B cell (primary cell): ENCODE measurements around the gene MAPKAP1. TPM values are rescaled to one million over a fixed set of nuclear protein-coding genes. Genes with fewer than 3 reads are reported as not detected.

Source experiments
- ATAC-seq: fragments of 200-7000 bp; cut with Tn5 transposase; one replicate; pipeline ENCODE4 v1.10.0; 2021; ENCODE audit warnings: low read depth, mild to moderate bottlenecking, moderate number of reproducible peaks, moderate library complexity
- CTCF ChIA-PET: fragments of 350-600 bp; sonication (Branson Sonifier 250); formaldehyde crosslinking; loops from one replicate; lab custom pipeline; 2021; ENCODE audit warnings: antibody characterized with exemption, inconsistent platforms; lab: Charles Lee
- POLR2A ChIA-PET: fragments of 350-600 bp; sonication (Branson Sonifier 250); formaldehyde crosslinking; loops from one replicate; lab custom pipeline; 2021; ENCODE audit warnings: antibody characterized with exemption; lab: Charles Lee
- DNase-seq: peaks from one replicate; pipeline ENCODE4 v3.0.0; 2013
- H2AFZ ChIP-seq: 2 replicates; pipeline ENCODE4 v1.6.1; 2012; ENCODE audit warnings: mild to moderate bottlenecking, low read depth, low read length; ENCODE audit not compliant: insufficient read depth, poor library complexity, severe bottlenecking
- H3K27ac ChIP-seq, 2 donors: 1 replicate in 1 of 2; 2 replicates in 1 of 2; pipeline ENCODE4 v1.5.1; 2012 to 2013; ENCODE audit warnings: low read length in 2 of 2, mild to moderate bottlenecking in 2 of 2, moderate library complexity in 1 of 2
- H3K27me3 ChIP-seq, 4 experiments: fragments of 200-600 bp in 1 of 4; sonication (generic) in 1 of 4; replicated peaks in 1 of 4; 1 replicate in 2 of 4; 2 replicates in 2 of 4; pipeline versions ENCODE4 v1.6.1 to v1.7.0; 2013 to 2016; ENCODE audit warnings: low read length in 3 of 4, mild to moderate bottlenecking in 2 of 4, mixed read lengths in 1 of 4, moderate library complexity in 1 of 4; ENCODE audit not compliant: insufficient read depth in 4 of 4, control insufficient read depth in 3 of 4; ENCODE audit errors: control extremely low read depth in 1 of 4
- H3K36me3 ChIP-seq, 2 experiments: replicated peaks in 1 of 2; 1 replicate in 1 of 2; 2 replicates in 1 of 2; pipeline versions ENCODE4 v1.6.1 to v1.7.1; 2013; ENCODE audit warnings: low read length in 1 of 2; ENCODE audit not compliant: insufficient read depth in 2 of 2, control insufficient read depth in 1 of 2; ENCODE audit errors: control extremely low read depth in 1 of 2, extremely low read depth in 1 of 2
- H3K4me1 ChIP-seq, 2 donors: fragments of 200-600 bp in 1 of 2; sonication (generic) in 1 of 2; 1 replicate in 1 of 2; 2 replicates in 1 of 2; pipeline versions ENCODE4 v1.5.1 to v1.6.1; 2013 to 2017; ENCODE audit warnings: low read length in 2 of 2; ENCODE audit not compliant: control insufficient read depth in 2 of 2, insufficient read depth in 2 of 2
- H3K4me2 ChIP-seq: replicated peaks from 2 replicates; pipeline ENCODE3; 2012; ENCODE audit warnings: mild to moderate bottlenecking, low read depth, low read length; ENCODE audit not compliant: poor library complexity, severe bottlenecking
- H3K4me3 ChIP-seq, 5 experiments: fragments of 200-600 bp in 1 of 5; sonication (generic) in 1 of 5; 1 replicate in 3 of 5; 2 replicates in 2 of 5; pipeline versions ENCODE4 v1.5.1 to v1.7.0; 2011 to 2016; ENCODE audit warnings: low read length in 4 of 5, mild to moderate bottlenecking in 4 of 5, low read depth in 2 of 5, control low read depth in 1 of 5, moderate library complexity in 1 of 5; ENCODE audit not compliant: insufficient read depth in 1 of 5; ENCODE audit errors: control extremely low read depth in 1 of 5, extremely low read depth in 1 of 5
- H3K79me2 ChIP-seq: fragments of 200-600 bp; sonication (generic); one replicate; pipeline ENCODE4 v1.6.0; 2016; ENCODE audit warnings: low read length; ENCODE audit not compliant: control insufficient read depth, insufficient read depth
- H3K9ac ChIP-seq: fragments of 200-600 bp; sonication (generic); 2 replicates; pipeline ENCODE4 v1.6.1; 2017; ENCODE audit warnings: mild to moderate bottlenecking, low read length, moderate library complexity
- H3K9me3 ChIP-seq, 3 donors: one replicate each; pipeline versions ENCODE4 v1.6.1 to v1.7.1; 2013; ENCODE audit warnings: low read length in 2 of 3; ENCODE audit not compliant: control insufficient read depth in 2 of 3, insufficient read depth in 1 of 3; ENCODE audit errors: control extremely low read depth in 1 of 3
- H4K20me1 ChIP-seq: 2 replicates; pipeline ENCODE4 v1.6.0; 2012; ENCODE audit warnings: mild to moderate bottlenecking, low read length; ENCODE audit not compliant: insufficient read depth, control insufficient read depth, poor library complexity, severe bottlenecking
- H3K27ac Mint-ChIP-seq: one replicate; pipeline ENCODE4 v1.8.0; 2021; ENCODE audit warnings: mixed read lengths
- H3K27me3 Mint-ChIP-seq: one replicate; pipeline ENCODE4 v1.8.0; 2021; ENCODE audit warnings: mixed read lengths
- H3K4me1 Mint-ChIP-seq: one replicate; pipeline ENCODE4 v1.8.0; 2021; ENCODE audit warnings: mixed read lengths
- H3K4me3 Mint-ChIP-seq: one replicate; pipeline ENCODE4 v1.8.0; 2021; ENCODE audit warnings: mixed read lengths
- H3K9me3 Mint-ChIP-seq: one replicate; pipeline ENCODE4 v1.8.0; 2022; ENCODE audit warnings: mixed read lengths; ENCODE audit not compliant: insufficient read depth
- EZH2 ChIP-seq: IDR thresholded peaks from 2 replicates; pipeline ENCODE4 v1.6.1; 2012; ENCODE audit warnings: borderline replicate concordance, low read depth, mild to moderate bottlenecking, moderate library complexity, low read length; ENCODE audit not compliant: insufficient read depth, poor library complexity, severe bottlenecking
- WGBS: methylation state at CpG from one replicate; pipeline ENCODE4 v1.1.5; 2013; ENCODE audit warnings: missing lambda C conversion rate; ENCODE audit not compliant: insufficient coverage; 5-methylcytosine and 5-hydroxymethylcytosine counted together
- intact Hi-C: fragments of 100-400 bp; cut with micrococcal nuclease; formaldehyde crosslinking; loops from one replicate; pipeline ENCODE4 v1.10.0; 2022
- polyA plus RNA-seq: library from polyadenylated mRNA; depleted of rRNA; stranded (reverse); fragments of >200 nt; gene quantifications from 2 replicates; pipeline ENCODE4 v1.2.3, GENCODE V29; 2012
- total RNA-seq, 2 donors: library from RNA; stranded (reverse); fragments of 120-200 nt in 1 of 2; gene quantifications; 1 replicate in 1 of 2; 2 replicates in 1 of 2; pipeline versions ENCODE4 v1.2.3 to v1.2.4, GENCODE V29; 2013 to 2022
- TF ChIP-seq, protein P1 (sequence below): fragments of 200-600 bp; IDR thresholded peaks from one replicate; pipeline ENCODE4 v1.8.0; 2022; ENCODE audit warnings: antibody characterized with exemption, mild to moderate bottlenecking

Gene MAPKAP1
- total and polyA plus RNA-seq, 2 donors (not counting 1 experiment from before 2014, with no cell fraction given) = 51.6 to 62.4 TPM

DNA sequence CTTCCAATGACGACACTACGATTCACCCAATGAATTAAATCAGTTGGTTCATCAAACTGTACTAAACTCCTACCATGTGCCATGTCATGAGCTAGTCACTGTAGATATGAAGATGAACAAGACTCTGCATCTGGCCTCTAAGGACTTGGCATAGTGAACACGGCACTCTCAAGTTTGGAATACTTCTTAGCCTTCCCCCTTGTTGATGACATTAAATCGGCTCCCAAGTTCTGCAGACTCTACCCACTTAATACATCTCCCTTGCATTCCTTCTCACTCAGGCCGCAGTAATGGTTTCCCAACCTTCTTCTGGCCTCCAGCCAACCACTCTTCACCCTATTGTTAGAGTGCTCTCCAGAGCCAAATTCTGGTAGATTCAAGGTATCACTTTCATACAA is 184.7 kb downstream of the MAPKAP1 start:
- Histone ChIP-seq H3K4me3 (no peak overlapping the region), H3K9ac (no peak overlapping the region), H3K27ac (peak overlapping the region in 1 of 2 donors; percentile 28), H2AFZ (no peak overlapping the region), H3K4me2 (peak overlapping the region; percentile 39), H3K9me3 (no peaks in the 10 kb centered on the region), H3K27me3 (no peaks in the 10 kb centered on the region), H4K20me1 (peaks cover 4% of the 10 kb centered on the region), H3K79me2 (peaks cover 40% of the 10 kb centered on the region), H3K36me3 (peaks cover 0 to 19% of the 10 kb centered on the region in 2 experiments), H3K4me1 (peaks cover 22 to 27% of the 10 kb centered on the region in 2 donors)
- H3K9me3 Mint-ChIP-seq = no peaks in the 10 kb centered on the region
- H3K4me1 Mint-ChIP-seq = peaks cover 44% of the 10 kb centered on the region
- ATAC-seq (no peak), DNase-seq (no peak)
- H3K4me3 Mint-ChIP-seq = peak overlapping the region; percentile 6
- TF ChIP-seq, protein P1, sequence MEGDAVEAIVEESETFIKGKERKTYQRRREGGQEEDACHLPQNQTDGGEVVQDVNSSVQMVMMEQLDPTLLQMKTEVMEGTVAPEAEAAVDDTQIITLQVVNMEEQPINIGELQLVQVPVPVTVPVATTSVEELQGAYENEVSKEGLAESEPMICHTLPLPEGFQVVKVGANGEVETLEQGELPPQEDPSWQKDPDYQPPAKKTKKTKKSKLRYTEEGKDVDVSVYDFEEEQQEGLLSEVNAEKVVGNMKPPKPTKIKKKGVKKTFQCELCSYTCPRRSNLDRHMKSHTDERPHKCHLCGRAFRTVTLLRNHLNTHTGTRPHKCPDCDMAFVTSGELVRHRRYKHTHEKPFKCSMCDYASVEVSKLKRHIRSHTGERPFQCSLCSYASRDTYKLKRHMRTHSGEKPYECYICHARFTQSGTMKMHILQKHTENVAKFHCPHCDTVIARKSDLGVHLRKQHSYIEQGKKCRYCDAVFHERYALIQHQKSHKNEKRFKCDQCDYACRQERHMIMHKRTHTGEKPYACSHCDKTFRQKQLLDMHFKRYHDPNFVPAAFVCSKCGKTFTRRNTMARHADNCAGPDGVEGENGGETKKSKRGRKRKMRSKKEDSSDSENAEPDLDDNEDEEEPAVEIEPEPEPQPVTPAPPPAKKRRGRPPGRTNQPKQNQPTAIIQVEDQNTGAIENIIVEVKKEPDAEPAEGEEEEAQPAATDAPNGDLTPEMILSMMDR = no peak
- no peak for TF ChIP-seq EZH2
- ChIA-PET CTCF (interaction anchor here (1.0 kb wide), 1 partner anchor 9 kb away, joined by 3 read pairs; no protein-coding TSS in a partner anchor), POLR2A (interaction anchor here (1.0 kb wide), 1 partner anchor 8 kb away, joined by 5 read pairs; no protein-coding TSS in a partner anchor)
- intact Hi-C loops = no loop called here
- peak overlapping the region; percentile 43 for H3K27ac Mint-ChIP-seq
- no peaks in the 10 kb centered on the region for H3K27me3 Mint-ChIP-seq
- 100% methylated on average over 3 of the region's 5 CpGs for WGBS
